ENCODE data around the gene C17orf50.

The C17orf50 gene

GRCh38 chr17:35804658-35805192 lies 44.0 kb downstream of the C17orf50 start:
- DNase-seq = peak; percentile 54 to 62
- H3K4me1 Mint-ChIP-seq = peaks cover 62% of the 10 kb centered on the region

GRCh38 chr17:35807371-35808144 lies 46.9 kb downstream of the C17orf50 start:
- no peaks in the 10 kb centered on the region for H3K9me3 Mint-ChIP-seq
- peak overlapping the region; percentile 3 to 100 for H3K27ac Mint-ChIP-seq
- no peak for ATAC-seq
- no peaks in the 10 kb centered on the region for H3K27me3 Mint-ChIP-seq
- peak overlapping the region; percentile 87 to 97 for H3K4me3 Mint-ChIP-seq
- H3K4me1 Mint-ChIP-seq = peaks cover 51% of the 10 kb centered on the region
- DNase-seq = no peak

More at GRCh38 chr17:35804658-35805192, 44.0 kb downstream of the C17orf50 start:
- no peaks in the 10 kb centered on the region for H3K27me3 Mint-ChIP-seq
- peak overlapping the region in 1 of 2 donors; percentile 74 for H3K27ac Mint-ChIP-seq
- H3K9me3 Mint-ChIP-seq = no peaks in the 10 kb centered on the region
- no peak overlapping the region for H3K4me3 Mint-ChIP-seq
- peak; percentile 51 for ATAC-seq

GRCh38 chr17:35808240-35808961 lies 47.7 kb downstream of the C17orf50 start:
- peaks cover 50% of the 10 kb centered on the region for H3K4me1 Mint-ChIP-seq
- ATAC-seq (peak; percentile 2), DNase-seq (peak in 1 of 2 donors; percentile 25)
- peak overlapping the region; percentile 87 to 97 for H3K4me3 Mint-ChIP-seq
- no peaks in the 10 kb centered on the region for H3K27me3 Mint-ChIP-seq
- no peaks in the 10 kb centered on the region for H3K9me3 Mint-ChIP-seq
- peak overlapping the region; percentile 98 to 100 for H3K27ac Mint-ChIP-seq

GRCh38 chr17:35808962-35809854 lies 48.5 kb downstream of the C17orf50 start, which contains the start of gene TAF15:
Gene TAF15 (plus strand): TSS chr17:35809484. CDS start chr17:35809570, 86 bp downstream.
- Mint-ChIP-seq H3K9me3 (no peaks in the 10 kb centered on the region), H3K4me3 (peak within 1 kb of the TSS; percentile 87 to 97), H3K27ac (peak within 1 kb of the TSS; percentile 98 to 100), H3K4me1 (peaks cover 54% of the 10 kb centered on the region), H3K27me3 (no peaks in the 10 kb centered on the region)
- DNase-seq (peak; percentile 97 to 98), ATAC-seq (peak; percentile 94)

GRCh38 chr17:35809855-35810461 lies 49.3 kb downstream of the C17orf50 start:
- ATAC-seq = peak; percentile 1
- DNase-seq = no peak
- Mint-ChIP-seq H3K4me1 (peaks cover 56% of the 10 kb centered on the region), H3K27me3 (no peaks in the 10 kb centered on the region), H3K27ac (peak overlapping the region; percentile 98 to 100), H3K4me3 (peak overlapping the region; percentile 87 to 97), H3K9me3 (no peaks in the 10 kb centered on the region)

GRCh38 chr17:35811759-35812158 lies 51.1 kb downstream of the C17orf50 start:
- no peak for DNase-seq
- no peaks in the 10 kb centered on the region for H3K27me3 Mint-ChIP-seq
- H3K4me1 Mint-ChIP-seq = peaks cover 66% of the 10 kb centered on the region
- ATAC-seq = no peak
- no peak overlapping the region for H3K27ac Mint-ChIP-seq
- no peaks in the 10 kb centered on the region for H3K9me3 Mint-ChIP-seq
- peak overlapping the region in 1 of 2 donors; percentile 45 for H3K4me3 Mint-ChIP-seq

- Mint-ChIP-seq H3K27ac (peak overlapping the region in 1 of 2 donors; percentile 54), H3K27me3 (no peaks in the 10 kb centered on the region), H3K9me3 (no peaks in the 10 kb centered on the region), H3K4me3 (peak overlapping the region in 1 of 2 donors; percentile 2), H3K4me1 (peaks cover 59% of the 10 kb centered on the region)
- ATAC-seq = no peak
- no peak for DNase-seq
Measured at GRCh38 chr17:35812456-35812855, 51.8 kb downstream of the C17orf50 start.

Measured in stimulated activated naive CD8-positive, alpha-beta T cell treated with anti-CD3 and anti-CD28 coated beads, Interleukin-15, amount 100 ng/mL, for 72 hours (primary cell).